Kidney tubule cell (primary cell): ENCODE measurements around the gene TRAPPC2.

ENCODE experiments used
- DNase-seq: peaks from one replicate; pipeline ENCODE4 v3.0.0-alpha.2; 2018; ENCODE audit warnings: low spot score

The TRAPPC2 gene

GRCh38 chrX:13669246-13669737, 65.1 kb downstream of the TRAPPC2 start:
- peak; percentile 99 for DNase-seq

- DNase-seq: no peak
Measured at GRCh38 chrX:13667919-13668318, 66.5 kb downstream of the TRAPPC2 start.

- DNase-seq: no peak
Measured at GRCh38 chrX:13666836-13667235, 67.6 kb downstream of the TRAPPC2 start.

GRCh38 chrX:13664020-13664419, 70.4 kb downstream of the TRAPPC2 start:
- peak; percentile 52 for DNase-seq

- DNase-seq: no peak
Measured at GRCh38 chrX:13662355-13662791, 72.0 kb downstream of the TRAPPC2 start.
